Fibroblast of skin of right biceps (primary cell): ENCODE measurements around the gene EHMT1.

Experiments used
- DNase-seq: peaks from one replicate; pipeline ENCODE4 v3.0.0-alpha.2; 2013

Gene EHMT1

GRCh38 chr9:137833721-137834613, 215.2 kb downstream of the EHMT1 start:
- no peak for DNase-seq

DNA sequence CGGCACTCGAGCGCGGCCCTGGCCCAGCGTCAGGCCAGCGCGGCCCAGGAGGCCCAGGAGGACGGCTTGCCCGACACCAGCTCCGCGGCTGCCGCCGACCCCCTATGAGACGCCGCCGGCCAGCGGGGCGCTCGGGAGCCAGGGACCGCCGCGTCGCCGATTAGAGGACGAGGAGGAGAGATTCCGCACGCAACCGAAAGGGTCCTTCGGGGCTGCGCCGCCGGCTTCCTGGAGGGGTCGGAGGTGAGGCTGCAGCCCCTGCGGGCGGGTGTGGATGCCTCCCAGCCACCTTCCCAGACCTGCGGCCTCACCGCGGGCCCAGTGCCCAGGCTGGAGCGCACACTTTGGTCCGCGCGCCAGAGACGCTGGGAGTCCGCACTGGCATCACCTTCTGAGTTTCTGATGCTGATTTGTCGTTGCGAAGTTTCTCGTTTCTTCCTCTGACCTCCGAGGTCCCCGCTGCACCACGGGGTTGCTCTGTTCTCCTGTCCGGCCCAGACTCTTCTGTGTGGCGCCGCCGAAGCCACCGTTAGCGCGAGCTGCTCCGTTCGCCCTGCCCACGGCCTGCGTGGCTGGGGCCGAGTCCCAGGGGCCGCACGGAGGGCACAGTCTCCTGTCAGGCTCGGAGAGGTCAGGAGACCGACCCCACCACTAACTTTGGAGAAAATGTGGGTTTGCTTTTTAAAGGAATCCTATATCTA, 216.2 kb downstream of the EHMT1 start:
- DNase-seq: no peak

DNA sequence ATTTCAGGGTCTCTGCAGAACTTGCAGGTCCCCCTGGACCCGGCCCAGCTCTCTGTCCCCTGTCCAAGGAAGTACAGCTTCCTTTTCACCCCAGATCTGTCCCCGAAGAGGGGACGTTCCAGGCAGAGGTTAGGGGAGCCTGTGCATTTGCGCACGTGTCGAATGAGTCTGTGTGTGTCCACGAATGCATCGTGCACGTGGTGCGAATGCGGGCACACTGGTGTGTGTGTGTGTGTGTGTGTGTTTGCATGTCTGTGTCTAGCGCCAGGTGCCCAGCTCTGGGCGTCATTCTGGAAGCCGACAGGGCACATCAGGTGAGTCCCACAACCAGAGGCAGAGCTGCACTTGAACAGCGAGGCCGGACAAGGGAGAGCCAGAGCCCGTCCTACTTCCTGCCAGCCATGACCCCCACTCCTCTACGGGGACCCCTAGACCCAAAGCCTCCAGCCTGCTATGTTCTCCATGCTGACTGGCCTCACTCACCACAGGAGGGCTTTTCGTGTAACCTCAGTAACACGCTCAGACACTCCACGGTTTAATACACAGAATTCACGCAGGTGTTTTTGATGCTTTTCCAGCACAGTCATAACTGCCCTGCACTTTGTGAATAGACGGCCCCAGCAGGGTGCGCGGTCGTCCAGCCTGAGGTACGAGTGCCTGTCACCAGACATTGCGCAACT, 217.5 kb downstream of the EHMT1 start:
- DNase-seq: no peak

DNA sequence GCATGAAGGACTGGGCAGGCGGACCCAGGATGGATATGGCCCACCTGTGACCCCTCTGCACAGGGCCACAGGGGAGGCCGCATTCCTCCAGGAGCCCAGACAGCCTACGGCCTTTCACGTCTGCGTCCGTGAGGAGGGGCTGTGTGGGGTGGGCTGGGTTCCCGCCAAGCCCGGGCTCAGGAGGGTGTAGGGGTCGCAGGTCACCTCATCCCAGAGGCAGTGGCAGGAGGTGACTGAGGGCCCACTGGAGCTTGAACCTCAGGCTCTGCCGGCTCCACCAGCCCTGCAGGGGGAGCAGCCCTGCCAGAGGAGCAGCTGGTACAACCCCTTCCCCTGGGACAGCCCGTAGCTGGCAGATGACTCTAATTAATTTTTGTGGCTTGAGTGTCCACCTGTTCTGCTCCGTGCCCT, 218.0 kb downstream of the EHMT1 start:
- DNase-seq: no peak

- DNase-seq: no peak
Measured at GRCh38 chr9:137837345-137838278, 218.8 kb downstream of the EHMT1 start.

DNA sequence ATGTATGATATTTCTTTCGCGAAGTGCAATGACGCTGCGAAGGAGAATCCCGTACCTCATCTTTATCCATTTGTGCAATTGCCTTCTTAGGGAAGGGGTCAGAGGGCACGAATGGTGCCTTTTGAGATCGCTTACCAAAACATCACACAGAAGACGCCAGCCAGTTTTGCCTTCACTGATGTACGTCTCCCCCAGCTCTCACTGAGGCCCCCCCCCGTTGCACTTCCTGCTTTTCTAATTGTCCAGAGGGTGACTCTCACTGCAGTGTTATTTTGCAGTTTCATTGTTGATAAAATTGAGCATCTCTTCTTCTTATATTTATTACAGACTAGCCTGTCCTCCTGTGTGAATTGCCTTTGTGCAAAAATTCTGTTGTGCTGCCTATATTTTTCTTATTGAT, 219.8 kb downstream of the EHMT1 start:
- DNase-seq: no peak

- DNase-seq: no peak
Measured at GRCh38 chr9:137843355-137843754, 224.6 kb downstream of the EHMT1 start.

GRCh38 chr9:137851516-137852267, 232.9 kb downstream of the EHMT1 start:
- DNase-seq: no peak

DNA sequence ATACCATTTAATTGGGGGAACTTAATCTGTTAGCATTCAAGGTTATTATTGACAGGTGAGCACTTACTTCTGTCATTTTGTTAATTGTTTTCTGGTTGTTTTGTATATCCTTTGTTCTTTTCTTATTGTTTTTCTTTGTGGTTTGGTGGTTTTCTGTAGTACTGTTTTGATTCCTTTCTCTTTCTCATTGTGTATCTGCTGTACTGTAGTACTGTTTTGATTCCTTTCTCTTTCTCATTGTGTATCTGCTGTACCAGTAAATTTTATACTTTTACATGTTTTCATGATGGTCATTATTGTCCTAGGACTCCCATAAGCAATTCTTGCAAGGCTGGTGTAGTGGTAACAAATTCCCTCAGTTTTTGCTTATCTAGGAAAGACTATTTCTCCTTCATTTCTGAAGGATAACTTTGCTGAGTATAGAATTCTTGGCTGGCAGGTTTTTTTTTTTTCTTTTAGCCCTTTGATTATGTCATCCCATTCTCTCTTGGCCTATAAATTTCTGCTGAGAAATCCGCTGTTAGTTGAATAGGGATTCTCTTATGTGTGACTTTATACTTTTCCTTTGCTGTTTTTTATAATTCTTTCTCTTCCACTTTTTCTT, 234.7 kb downstream of the EHMT1 start:
- no peak for DNase-seq

- no peak for DNase-seq
Measured at GRCh38 chr9:137860361-137860760, 241.6 kb downstream of the EHMT1 start.

GRCh38 chr9:137865581-137866145, 246.9 kb downstream of the EHMT1 start:
- no peak for DNase-seq

DNA sequence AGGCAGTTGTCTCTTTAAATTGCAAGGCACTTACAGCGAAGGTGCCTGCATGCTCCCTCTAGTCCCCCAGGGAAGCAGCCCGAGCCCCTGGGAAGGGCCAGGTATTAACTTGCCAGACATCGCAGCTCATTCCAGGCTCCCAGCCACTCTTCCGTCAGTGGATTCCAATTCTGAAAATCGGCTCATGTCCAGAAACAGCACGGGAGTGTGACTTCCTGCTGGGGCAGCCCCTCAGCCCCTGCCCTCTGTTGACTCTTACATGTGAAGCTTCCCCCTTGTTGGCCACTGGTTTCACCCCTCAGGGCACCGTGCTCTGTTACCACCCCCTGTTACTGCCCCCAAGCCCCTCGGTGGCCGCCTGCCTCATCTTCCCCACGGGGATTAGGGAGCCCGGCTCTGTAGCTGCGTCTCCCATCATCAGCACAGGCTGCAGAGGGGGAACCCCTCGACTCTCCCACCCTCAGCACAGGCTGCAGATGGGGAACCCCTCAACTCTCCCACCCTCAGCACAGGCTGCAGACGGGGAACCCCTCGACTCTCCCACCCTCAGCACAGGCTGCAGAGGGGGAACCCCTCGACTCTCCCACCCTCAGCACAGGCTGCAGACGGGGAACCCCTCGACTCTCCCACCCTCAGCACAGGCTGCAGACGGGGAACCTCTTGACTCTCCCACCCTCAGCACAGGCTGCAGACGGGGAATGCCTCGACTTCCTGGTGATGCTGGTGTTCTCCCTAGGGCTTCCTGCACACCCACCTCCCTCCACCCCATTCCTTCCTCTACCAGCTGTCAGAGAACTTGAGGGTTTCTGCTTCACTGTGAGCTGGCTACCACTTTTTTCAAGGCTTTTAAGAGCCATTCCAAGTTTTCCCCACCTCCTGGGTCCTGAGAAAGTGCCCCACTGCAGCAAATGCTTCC, 247.7 kb downstream of the EHMT1 start:
- no peak for DNase-seq

DNA sequence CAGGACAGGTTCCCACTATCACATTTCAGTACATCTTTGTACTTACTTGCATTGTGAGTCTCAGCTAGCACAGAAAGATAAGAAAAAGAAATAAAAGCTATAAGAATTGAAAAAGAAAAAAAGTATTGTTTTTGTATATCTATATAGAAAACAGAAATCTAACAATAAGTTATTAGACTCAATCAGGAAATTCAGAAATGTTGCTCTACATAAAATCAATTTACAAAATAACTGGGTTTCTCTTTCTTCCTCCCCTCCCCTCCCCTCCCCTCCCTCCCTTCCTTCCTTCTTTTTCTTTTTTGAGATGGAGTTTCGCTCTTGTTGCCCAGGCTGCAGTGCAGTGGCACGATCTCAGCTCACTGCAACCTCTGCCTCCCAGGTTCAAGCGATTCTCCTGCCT, 251.6 kb downstream of the EHMT1 start:
- no peak for DNase-seq

DNA sequence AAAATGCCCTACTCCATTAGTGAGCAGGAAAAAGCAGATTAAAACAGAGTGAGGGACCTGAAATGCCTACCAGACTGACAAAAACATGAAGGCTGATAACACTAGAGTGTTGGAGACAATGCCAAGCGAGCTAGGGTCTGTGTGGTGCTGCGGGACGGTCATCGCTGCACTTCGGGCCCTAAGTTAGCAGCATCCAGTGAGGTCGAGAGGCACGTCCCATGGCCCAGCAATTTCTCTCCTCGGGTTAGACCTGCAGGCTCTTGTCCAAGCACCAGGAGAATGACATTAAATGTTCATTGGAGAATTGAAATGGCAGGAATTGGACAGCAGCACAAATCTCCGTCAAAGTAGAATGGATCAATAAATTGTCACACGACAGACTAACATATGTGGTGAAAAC, 253.5 kb downstream of the EHMT1 start:
- no peak for DNase-seq

DNA sequence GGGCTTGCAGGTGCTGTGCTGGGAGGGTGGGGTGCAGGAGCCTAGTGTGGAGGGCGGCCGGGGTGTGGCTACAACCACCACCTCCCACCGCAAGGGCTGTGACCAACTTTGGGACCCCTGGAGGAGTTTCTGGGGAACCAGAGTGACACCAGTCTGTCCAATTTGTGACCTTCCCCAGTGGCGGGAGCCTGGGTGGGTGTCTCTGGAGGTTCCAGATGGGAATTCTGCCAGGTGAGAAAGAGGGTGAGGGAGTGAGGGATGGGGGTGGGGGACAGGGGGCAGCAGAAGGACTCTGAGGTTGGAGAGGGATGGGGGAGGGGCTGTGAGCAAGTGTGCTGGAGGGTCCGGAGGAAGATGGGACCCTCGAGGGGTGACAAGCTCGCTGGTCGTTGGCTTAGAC, 254.6 kb downstream of the EHMT1 start:
- no peak for DNase-seq

GRCh38 chr9:137873858-137874362, 255.1 kb downstream of the EHMT1 start:
- DNase-seq: no peak

DNA sequence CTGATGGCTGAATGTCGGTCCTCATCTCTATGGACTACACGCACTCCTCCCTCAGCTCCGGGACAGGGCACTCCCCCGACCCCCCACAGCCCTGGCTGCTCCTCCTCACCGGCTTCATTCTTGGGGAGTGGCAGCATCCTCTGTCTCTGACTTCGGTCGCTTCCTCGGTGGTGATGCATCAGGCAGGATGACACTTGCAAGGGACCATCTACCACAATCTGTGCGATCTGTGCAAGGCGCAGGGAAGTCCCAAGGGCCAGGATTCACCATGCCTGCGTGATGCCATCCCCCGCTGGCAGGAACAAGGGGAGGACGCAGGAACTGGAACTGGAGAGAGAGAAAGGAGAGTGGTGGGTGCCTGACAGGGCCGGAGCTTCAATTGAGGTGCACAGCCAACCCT, 256.5 kb downstream of the EHMT1 start:
- no peak for DNase-seq

DNA sequence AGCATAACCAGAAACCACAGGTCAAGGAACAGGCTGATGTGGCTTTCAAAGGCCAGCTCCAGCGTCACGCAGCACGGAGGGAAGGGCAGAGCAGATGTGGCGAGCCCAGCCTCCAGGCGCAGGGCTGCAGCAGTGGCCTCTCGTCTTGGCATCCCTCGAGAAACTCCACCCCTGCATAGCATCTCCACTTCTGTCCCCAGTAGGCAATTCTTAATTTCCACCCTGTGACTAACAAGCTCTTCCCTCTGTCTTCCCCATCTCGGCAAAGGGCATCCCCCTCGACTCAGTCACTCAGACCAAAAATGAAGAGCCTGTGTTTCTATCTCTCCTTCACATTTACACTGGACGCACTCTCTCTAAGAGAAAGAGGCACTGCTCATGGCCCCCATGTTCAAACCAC, 257.0 kb downstream of the EHMT1 start:
- DNase-seq: no peak

GRCh38 chr9:137876269-137876668, 257.5 kb downstream of the EHMT1 start:
- DNase-seq: no peak
